H9 (cell line): ENCODE results near the gene DGKD. TPM values are rescaled to one million over a fixed set of nuclear protein-coding genes. Genes with fewer than 3 reads are reported as not detected.

Experiments used
- DNase-seq: peaks from one replicate; pipeline ENCODE4 v3.0.0-alpha.2; 2017
- H2AFZ ChIP-seq: one replicate; pipeline ENCODE4 v1.6.1; 2013; ENCODE audit warnings: mild to moderate bottlenecking, low read length, control low read depth, moderate library complexity
- H2AK5ac ChIP-seq: 2 replicates; pipeline ENCODE4 v1.6.1; 2013; ENCODE audit warnings: low read length, control low read depth, mixed read lengths; ENCODE audit not compliant: insufficient read length
- H2BK120ac ChIP-seq: one replicate; pipeline ENCODE4 v1.6.1; 2013; ENCODE audit warnings: low read depth, mild to moderate bottlenecking, low read length, control low read depth, inconsistent platforms; ENCODE audit not compliant: poor library complexity, severe bottlenecking
- H2BK12ac ChIP-seq: 2 replicates; pipeline ENCODE4 v1.6.1; 2013; ENCODE audit warnings: low read length, control low read depth, mixed read lengths, low read depth; ENCODE audit not compliant: insufficient read length
- H2BK15ac ChIP-seq: 2 replicates; pipeline ENCODE4 v1.6.1; 2013; ENCODE audit warnings: low read depth, low read length, control low read depth
- H2BK20ac ChIP-seq: one replicate; pipeline ENCODE4 v1.6.1; 2013; ENCODE audit warnings: low read depth, mild to moderate bottlenecking, low read length, control low read depth, inconsistent platforms; ENCODE audit not compliant: poor library complexity, severe bottlenecking
- H2BK5ac ChIP-seq: 2 replicates; pipeline ENCODE4 v1.6.1; 2013; ENCODE audit warnings: low read length, control low read depth, mixed read lengths; ENCODE audit not compliant: insufficient read length
- H3K14ac ChIP-seq: 2 replicates; pipeline ENCODE4 v1.6.1; 2013; ENCODE audit warnings: low read length, control low read depth; ENCODE audit not compliant: insufficient read depth
- H3K18ac ChIP-seq: 2 replicates; pipeline ENCODE4 v1.6.1; 2013; ENCODE audit warnings: low read depth, mild to moderate bottlenecking, mixed read lengths, low read length, control low read depth; ENCODE audit not compliant: insufficient read length
- H3K23ac ChIP-seq: 2 replicates; pipeline ENCODE4 v1.6.1; 2013; ENCODE audit warnings: low read length, control low read depth, mixed read lengths, low read depth; ENCODE audit not compliant: insufficient read length
- H3K23me2 ChIP-seq: 2 replicates; pipeline ENCODE4 v1.6.1; 2013; ENCODE audit warnings: low read depth, mild to moderate bottlenecking, mixed read lengths, low read length, control low read depth; ENCODE audit not compliant: insufficient read length, poor library complexity, severe bottlenecking
- H3K27ac ChIP-seq: 2 replicates; pipeline ENCODE4 v1.5.1; 2013; ENCODE audit warnings: low read length, control low read depth, mixed read lengths, low read depth; ENCODE audit not compliant: insufficient read length
- H3K27me3 ChIP-seq: 2 replicates; pipeline ENCODE4 v1.6.1; 2013; ENCODE audit warnings: low read length, control low read depth, inconsistent platforms; ENCODE audit not compliant: insufficient read depth
- H3K4ac ChIP-seq: 2 replicates; pipeline ENCODE4 v1.6.1; 2013; ENCODE audit warnings: low read depth, mild to moderate bottlenecking, control low read depth, inconsistent platforms, low read length, moderate library complexity
- H3K4me1 ChIP-seq: 2 replicates; pipeline ENCODE4 v1.6.1; 2013; ENCODE audit warnings: low read length, control low read depth, inconsistent platforms; ENCODE audit not compliant: insufficient read depth
- H3K4me2 ChIP-seq: 2 replicates; pipeline ENCODE4 v1.6.1; 2013; ENCODE audit warnings: low read length, control low read depth, mixed read lengths; ENCODE audit not compliant: insufficient read length, insufficient read depth
- H3K56ac ChIP-seq: 2 replicates; pipeline ENCODE4 v1.6.1; 2013; ENCODE audit warnings: low read depth, mild to moderate bottlenecking, mixed read lengths, low read length, control low read depth; ENCODE audit not compliant: insufficient read length
- H3K79me1 ChIP-seq: 2 replicates; pipeline ENCODE4 v1.6.1; 2013; ENCODE audit warnings: low read depth, mild to moderate bottlenecking, moderate library complexity, low read length, control low read depth, inconsistent platforms; ENCODE audit not compliant: insufficient read depth, poor library complexity, severe bottlenecking
- H3K79me2 ChIP-seq: 2 replicates; pipeline ENCODE4 v1.6.1; 2013; ENCODE audit warnings: low read length, control low read depth, inconsistent platforms; ENCODE audit not compliant: insufficient read depth
- H3K9ac ChIP-seq: 2 replicates; pipeline ENCODE4 v1.6.1; 2013; ENCODE audit warnings: low read length, control low read depth, mixed read lengths; ENCODE audit not compliant: insufficient read length; ENCODE audit errors: extremely low read depth
- H3K9me3 ChIP-seq: one replicate; pipeline ENCODE4 v1.6.1; 2013; ENCODE audit warnings: low read depth, low read length, inconsistent platforms; ENCODE audit not compliant: control insufficient read depth
- H3T11ph ChIP-seq: one replicate; pipeline ENCODE4 v1.6.1; 2013; ENCODE audit warnings: mild to moderate bottlenecking, low read length, control low read depth, inconsistent platforms
- H4K20me1 ChIP-seq: one replicate; pipeline ENCODE4 v1.6.1; 2013; ENCODE audit not compliant: control insufficient read depth, insufficient read length, insufficient read depth
- H4K5ac ChIP-seq: 2 replicates; pipeline ENCODE4 v1.6.1; 2013; ENCODE audit warnings: low read depth, mild to moderate bottlenecking, mixed read lengths, low read length, control low read depth; ENCODE audit not compliant: insufficient read length
- H4K8ac ChIP-seq: replicated peaks from 2 replicates; pipeline ENCODE4 v1.6.1; 2013; ENCODE audit warnings: low read length, control low read depth, mixed read lengths, low read depth; ENCODE audit not compliant: insufficient read length
- H4K91ac ChIP-seq: 2 replicates; pipeline ENCODE4 v1.6.1; 2013; ENCODE audit warnings: low read depth, mild to moderate bottlenecking, moderate library complexity, mixed read lengths, low read length, control low read depth; ENCODE audit not compliant: insufficient read length
- H3K27ac Mint-ChIP-seq, 3 experiments: 2 replicates in 2 of 3; 3 replicates in 1 of 3; pipeline ENCODE4 v1.8.0; 2020 to 2021; ENCODE audit warnings: mixed read lengths in 3 of 3, mild to moderate bottlenecking in 1 of 3, moderate library complexity in 1 of 3
- H3K27me3 Mint-ChIP-seq: 2 replicates; pipeline ENCODE4 v1.8.0; 2021; ENCODE audit warnings: low read depth, mild to moderate bottlenecking, moderate library complexity, mixed read lengths
- H3K36me3 Mint-ChIP-seq, 3 experiments: 2 replicates in 2 of 3; 3 replicates in 1 of 3; pipeline ENCODE4 v1.8.0; 2020 to 2021; ENCODE audit warnings: low read depth in 3 of 3, mixed read lengths in 3 of 3; ENCODE audit not compliant: insufficient read depth in 1 of 3
- H3K4me1 Mint-ChIP-seq, 2 experiments: 2 replicates each; pipeline ENCODE4 v1.8.0; 2020; ENCODE audit warnings: mixed read lengths in 2 of 2
- H3K4me3 Mint-ChIP-seq, 2 experiments: 2 replicates in 1 of 2; 3 replicates in 1 of 2; pipeline ENCODE4 v1.8.0; 2020 to 2021; ENCODE audit warnings: mild to moderate bottlenecking in 2 of 2, mixed read lengths in 2 of 2, moderate library complexity in 1 of 2
- H3K9me3 Mint-ChIP-seq, 2 experiments: 2 replicates in 1 of 2; 3 replicates in 1 of 2; pipeline ENCODE4 v1.8.0; 2020; ENCODE audit warnings: mild to moderate bottlenecking in 2 of 2, mixed read lengths in 2 of 2, moderate library complexity in 1 of 2
- CTCF ChIP-seq: fragments of 200-600 bp; sonication (generic); conservative IDR thresholded peaks from 3 replicates; pipeline ENCODE4 v1.8.0; 2021; ENCODE audit warnings: antibody characterized with exemption, mild to moderate bottlenecking
- WGBS: extraction: QIAGEN DNeasy Blood & Tissue Kit; methylation state at CpG from one replicate; pipeline ENCODE4 v1.1.7; 2013; ENCODE audit warnings: missing lambda C conversion rate, low lambda C conversion rate, mixed read lengths; ENCODE audit not compliant: insufficient read length; ENCODE audit errors: extremely low coverage; 5-methylcytosine and 5-hydroxymethylcytosine counted together
- total RNA-seq: library from RNA; stranded (reverse); gene quantifications from 2 replicates; pipeline ENCODE4 v1.2.1, GENCODE V29; 2021

The DGKD gene
- total RNA-seq, 1 experiment from 2014 or later: 20.7 TPM

DNA sequence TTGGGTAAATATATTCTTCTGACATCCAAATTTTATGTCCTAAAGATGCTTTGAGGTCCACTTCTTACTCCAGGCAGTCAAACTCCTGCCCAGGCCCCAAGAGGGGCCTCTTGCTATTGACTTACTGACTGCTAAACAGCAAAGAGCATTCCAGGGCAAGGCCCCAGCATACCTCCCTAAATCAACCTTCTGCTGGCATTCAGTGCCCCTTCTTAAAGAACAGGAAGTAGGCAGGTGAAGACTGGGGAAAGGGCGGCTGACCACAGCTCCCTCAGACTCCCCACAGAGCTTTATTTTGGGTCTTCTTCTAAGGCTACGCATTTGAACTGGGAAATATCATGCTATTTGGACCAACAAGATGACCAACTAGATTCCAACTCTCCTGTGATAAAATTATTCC, 143.4 kb downstream of the DGKD start:
- Histone ChIP-seq H3K14ac (no peak overlapping the region), H3K9ac (no peak overlapping the region), H4K5ac (no peak overlapping the region), H4K91ac (no peak overlapping the region), H3K4ac (no peak overlapping the region), H3K18ac (no peak overlapping the region), H3K4me2 (no peak overlapping the region), H2BK5ac (no peak overlapping the region), H4K8ac (no peak overlapping the region), H2BK15ac (no peak overlapping the region), H2AFZ (no peak overlapping the region), H2BK12ac (no peak overlapping the region), H3K79me1 (no peaks in the 10 kb centered on the region), H3K23me2 (no peaks in the 10 kb centered on the region), H4K20me1 (no peaks in the 10 kb centered on the region), H3K27me3 (no peaks in the 10 kb centered on the region), H3T11ph (no peak overlapping the region), H2AK5ac (no peak overlapping the region), H2BK120ac (no peak overlapping the region), H3K56ac (no peak overlapping the region), H3K27ac (no peak overlapping the region), H3K23ac (no peak overlapping the region), H3K79me2 (no peaks in the 10 kb centered on the region), H3K9me3 (no peaks in the 10 kb centered on the region), H2BK20ac (no peak overlapping the region), H3K4me1 (no peaks in the 10 kb centered on the region)
- WGBS: no CpG with 5 or more reads among the region's 2 CpGs
- no peak for DNase-seq
- no peak for TF ChIP-seq CTCF
- H3K36me3 Mint-ChIP-seq: peaks cover under 1 to 2% (median 2%) of the 10 kb centered on the region in 3 experiments; a peak in 5 of 7 replicates
- peaks cover 3 to 10% of the 10 kb centered on the region in 2 experiments; a peak in 3 of 4 replicates for H3K4me1 Mint-ChIP-seq
- no peaks in the 10 kb centered on the region for H3K27me3 Mint-ChIP-seq
- peaks cover 2% of the 10 kb centered on the region in 2 experiments for H3K9me3 Mint-ChIP-seq
- no peak overlapping the region for H3K4me3 Mint-ChIP-seq
- H3K27ac Mint-ChIP-seq: no peak overlapping the region
